ENCODE results near the gene MYMK. TPM values are rescaled to one million over a fixed set of nuclear protein-coding genes. Genes with fewer than 3 reads are reported as not detected.

Gene MYMK
- total RNA-seq, 2 experiments from 2014 or later = not detected

DNA sequence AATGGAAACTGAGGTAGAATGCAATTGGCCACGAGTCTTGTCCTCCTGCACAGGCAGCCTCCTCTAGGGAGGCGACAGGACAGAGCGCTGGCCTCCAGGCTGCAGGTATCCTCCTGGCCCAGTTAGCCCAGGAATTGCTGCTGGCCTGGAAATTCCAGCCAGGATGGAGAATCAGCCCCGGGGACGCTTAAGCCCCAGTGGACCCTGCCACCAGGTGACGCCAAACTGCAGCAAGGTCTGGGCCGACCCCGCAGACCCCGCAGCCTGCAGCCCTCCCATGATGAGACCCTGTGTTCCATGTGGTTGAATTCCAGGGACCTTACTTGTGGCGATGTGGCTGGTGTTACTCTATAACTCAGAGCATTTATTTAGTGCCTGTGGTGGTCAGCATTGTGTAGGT is 57.7 kb downstream of the MYMK start:
- ATAC-seq (no peak), DNase-seq (no peak)
- peaks cover 2% of the 10 kb centered on the region for H3K36me3 Mint-ChIP-seq (ENCODE audit: low read depth)
- TF ChIP-seq, protein P1, sequence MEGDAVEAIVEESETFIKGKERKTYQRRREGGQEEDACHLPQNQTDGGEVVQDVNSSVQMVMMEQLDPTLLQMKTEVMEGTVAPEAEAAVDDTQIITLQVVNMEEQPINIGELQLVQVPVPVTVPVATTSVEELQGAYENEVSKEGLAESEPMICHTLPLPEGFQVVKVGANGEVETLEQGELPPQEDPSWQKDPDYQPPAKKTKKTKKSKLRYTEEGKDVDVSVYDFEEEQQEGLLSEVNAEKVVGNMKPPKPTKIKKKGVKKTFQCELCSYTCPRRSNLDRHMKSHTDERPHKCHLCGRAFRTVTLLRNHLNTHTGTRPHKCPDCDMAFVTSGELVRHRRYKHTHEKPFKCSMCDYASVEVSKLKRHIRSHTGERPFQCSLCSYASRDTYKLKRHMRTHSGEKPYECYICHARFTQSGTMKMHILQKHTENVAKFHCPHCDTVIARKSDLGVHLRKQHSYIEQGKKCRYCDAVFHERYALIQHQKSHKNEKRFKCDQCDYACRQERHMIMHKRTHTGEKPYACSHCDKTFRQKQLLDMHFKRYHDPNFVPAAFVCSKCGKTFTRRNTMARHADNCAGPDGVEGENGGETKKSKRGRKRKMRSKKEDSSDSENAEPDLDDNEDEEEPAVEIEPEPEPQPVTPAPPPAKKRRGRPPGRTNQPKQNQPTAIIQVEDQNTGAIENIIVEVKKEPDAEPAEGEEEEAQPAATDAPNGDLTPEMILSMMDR (IDR thresholded peaks at IDR 0.05) = no peak
- intact Hi-C loops (cut with micrococcal nuclease) = no loop called here
- no peaks in the 10 kb centered on the region for H3K27me3 Mint-ChIP-seq
- H3K27ac Mint-ChIP-seq = no peak overlapping the region
- H3K4me3 Mint-ChIP-seq = no peak overlapping the region
- POLR2A ChIA-PET = interaction anchor here (0.8 kb wide), 1 partner anchor 8 kb away, joined by 3 read pairs; no protein-coding TSS in a partner anchor
- CTCF ChIA-PET = no interaction called here
- H3K4me1 Mint-ChIP-seq (ENCODE audit: low read depth) = no peaks in the 10 kb centered on the region
- H3K9me3 Mint-ChIP-seq = no peaks in the 10 kb centered on the region

DNA sequence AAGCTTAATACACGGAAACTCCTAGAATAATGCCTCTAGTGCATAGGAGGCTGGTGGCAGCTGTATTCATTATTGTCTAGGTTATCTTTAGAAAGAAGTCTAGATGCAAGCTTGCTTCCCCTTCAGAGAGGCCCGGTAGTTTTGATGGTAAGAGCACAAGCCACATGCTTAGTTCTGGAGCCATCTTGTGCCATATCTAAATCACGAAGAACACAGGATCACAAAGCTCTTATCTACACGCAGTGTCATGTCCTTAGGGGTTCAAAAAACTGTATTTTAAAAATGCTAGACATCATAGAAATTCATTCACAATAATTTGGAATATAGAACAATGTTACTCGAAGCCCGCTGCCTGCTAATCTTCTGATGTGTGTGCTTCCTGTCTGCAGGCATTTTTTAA is 58.8 kb downstream of the MYMK start:
- Mint-ChIP-seq H3K36me3 (ENCODE audit: low read depth) (no peaks in the 10 kb centered on the region), H3K4me1 (ENCODE audit: low read depth) (no peaks in the 10 kb centered on the region), H3K4me3 (no peak overlapping the region), H3K27ac (no peak overlapping the region), H3K27me3 (no peaks in the 10 kb centered on the region), H3K9me3 (no peaks in the 10 kb centered on the region)
- intact Hi-C loops (cut with micrococcal nuclease) = no loop called here
- ChIA-PET POLR2A (interaction anchor here (1.1 kb wide), 1 partner anchor 11 kb away, joined by 3 read pairs; no protein-coding TSS in a partner anchor), CTCF (interaction anchor here (0.6 kb wide), 1 partner anchor 15 kb away, joined by 3 read pairs; no protein-coding TSS in a partner anchor)
- no peak for DNase-seq
- ATAC-seq = no peak
- TF ChIP-seq, protein P1 (IDR thresholded peaks at IDR 0.05) = no peak

DNA sequence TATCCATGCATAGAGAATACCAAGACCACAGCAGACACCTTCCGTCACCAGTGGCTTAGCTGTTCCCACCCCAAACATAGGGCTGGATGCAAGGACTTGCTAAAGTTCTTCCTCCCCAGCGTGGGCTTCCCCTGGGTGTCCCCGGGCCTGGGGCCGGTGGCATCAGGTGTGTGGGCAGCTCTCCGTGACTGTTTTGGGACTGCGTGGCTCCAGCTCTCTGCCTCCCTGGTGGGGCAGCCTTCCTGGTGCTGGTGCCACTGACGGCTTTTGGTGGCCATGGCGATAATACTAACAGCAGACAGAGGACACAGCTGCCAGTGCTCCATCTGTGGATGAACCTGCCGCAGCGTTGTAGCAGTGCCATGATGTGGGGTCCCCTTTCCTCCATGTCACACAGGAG is 60.1 kb downstream of the MYMK start:
- intact Hi-C loops (cut with micrococcal nuclease) = no loop called here
- H3K4me1 Mint-ChIP-seq (ENCODE audit: low read depth) = peaks cover 4% of the 10 kb centered on the region

More for the DNA sequence above, 60.1 kb downstream of the MYMK start:
- no peak overlapping the region for H3K4me3 Mint-ChIP-seq
- CTCF ChIA-PET = no interaction called here
- no peaks in the 10 kb centered on the region for H3K36me3 Mint-ChIP-seq (ENCODE audit: low read depth)
- no peaks in the 10 kb centered on the region for H3K27me3 Mint-ChIP-seq
- DNase-seq (no peak), ATAC-seq (no peak)
- POLR2A ChIA-PET = no interaction called here
- no peak overlapping the region for H3K27ac Mint-ChIP-seq
- TF ChIP-seq, protein P1 (IDR thresholded peaks at IDR 0.05) = no peak
- no peaks in the 10 kb centered on the region for H3K9me3 Mint-ChIP-seq

Other genes with a start within 250 kb of the MYMK start
- gene ABO, start 249.8 kb downstream of the MYMK start, total RNA-seq = not detected
- 10 to 100 TPM; 24.9 to 28.3 TPM for gene SURF6, start 188.8 kb downstream of the MYMK start, total RNA-seq
- gene MED22, start 176.8 kb downstream of the MYMK start, total RNA-seq = 10 to 100 TPM; 23.4 to 29.0 TPM
- 1,000 to 10,000 TPM; 3,479 to 3,507 TPM for gene RPL7A, start 176.7 kb downstream of the MYMK start, total RNA-seq
- gene SURF1, start 168.5 kb downstream of the MYMK start, total RNA-seq = 10 to 100 TPM; 22.1 to 25.3 TPM
- gene SURF2, start 168.4 kb downstream of the MYMK start, total RNA-seq = 10 to 100 TPM; 14.6 to 21.5 TPM
- 100 to 1,000 TPM; 219 to 239 TPM for gene SURF4, start 148.9 kb downstream of the MYMK start, total RNA-seq
- under 1 TPM; 0.45 to 0.52 TPM for gene STKLD1, start 148.6 kb downstream of the MYMK start, total RNA-seq
- gene REXO4, start 106.9 kb downstream of the MYMK start, total RNA-seq = 10 to 100 TPM; 35.3 to 36.7 TPM
- 1 to 10 TPM; 2.5 to 2.9 TPM for gene ADAMTS13, start 102.6 kb downstream of the MYMK start, total RNA-seq
- gene CACFD1, start 65.0 kb downstream of the MYMK start, total RNA-seq = 1 to 10 TPM; 1.3 to 1.4 TPM
- 1 to 10 TPM; 5.4 to 6.7 TPM for gene SLC2A6, start 45.9 kb downstream of the MYMK start, total RNA-seq
- gene ADAMTSL2, start 9.7 kb upstream of the MYMK start, total RNA-seq = under 1 TPM; 0.11 to 0.25 TPM
- not detected for gene FAM163B, start 84.4 kb upstream of the MYMK start, total RNA-seq
- gene DBH, start 111.4 kb upstream of the MYMK start, total RNA-seq = not detected
- 1 to 10 TPM; 5.5 to 5.6 TPM for gene SARDH, start 213.4 kb upstream of the MYMK start, total RNA-seq